NCI-H524 (cell line): Measurements from ENCODE around the gene ADRM1.

Source experiments
- DNase-seq, 2 experiments: peaks; one replicate each; lab custom pipeline; 2025; lab: John Stamatoyannopoulos, UW

The ADRM1 gene

DNA sequence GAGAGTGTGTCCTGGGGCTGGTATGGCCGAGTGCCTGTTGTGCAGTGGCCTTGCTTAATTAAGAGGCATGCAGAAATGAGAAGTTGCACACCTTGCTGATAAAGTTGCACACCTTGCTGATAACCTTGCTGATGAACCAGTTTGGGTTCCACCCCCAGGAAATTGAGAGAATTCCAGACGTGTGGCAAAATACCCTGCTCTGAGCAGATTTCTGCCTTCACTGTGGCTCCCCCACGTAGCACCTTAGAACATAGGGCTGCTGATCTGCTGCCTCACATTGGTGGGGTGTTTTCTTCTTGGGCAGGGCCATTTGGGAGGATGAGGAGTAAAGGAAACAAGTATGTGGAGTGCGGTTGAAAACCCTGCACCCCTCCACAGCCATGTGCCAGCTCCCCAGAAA, 22.5 kb upstream of the ADRM1 start:
- DNase-seq: no peak

DNA sequence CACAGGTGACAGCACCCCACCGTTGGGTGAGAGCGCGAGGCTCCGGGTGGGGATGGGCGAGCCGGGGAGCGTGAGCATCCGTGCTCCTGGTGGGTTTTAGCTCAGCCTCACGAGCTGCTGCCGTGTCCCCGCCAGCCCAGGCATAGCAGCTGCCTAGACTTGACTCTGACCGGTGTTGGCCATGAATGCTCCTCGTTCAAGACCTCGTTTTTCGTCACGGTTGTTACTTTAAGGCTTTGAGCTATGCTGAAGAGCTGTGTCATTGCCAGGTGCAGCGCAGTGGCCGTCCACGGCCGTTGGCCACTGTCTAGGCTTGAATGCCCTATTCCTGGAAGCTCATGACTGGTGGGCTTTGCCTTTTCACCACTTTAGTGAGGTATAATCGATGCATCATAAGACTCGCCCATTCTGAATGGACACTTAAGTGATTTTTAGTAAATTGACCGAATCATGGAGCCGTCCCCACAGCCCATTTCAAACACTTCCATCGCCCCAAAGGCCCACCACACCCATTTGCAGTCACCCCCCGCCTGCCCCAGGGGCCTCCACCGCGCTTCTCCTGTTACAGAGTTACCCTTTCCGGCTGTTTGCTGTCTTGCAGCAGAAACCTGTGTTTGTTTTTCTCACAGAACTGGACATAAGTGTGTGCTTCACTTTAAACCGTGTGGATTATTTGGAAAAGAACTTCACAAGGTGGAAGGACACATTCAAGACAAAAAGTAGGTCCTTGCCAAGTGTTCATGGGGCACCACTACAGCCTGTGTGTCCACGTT, 21.4 kb upstream of the ADRM1 start:
- DNase-seq: no peak

DNA sequence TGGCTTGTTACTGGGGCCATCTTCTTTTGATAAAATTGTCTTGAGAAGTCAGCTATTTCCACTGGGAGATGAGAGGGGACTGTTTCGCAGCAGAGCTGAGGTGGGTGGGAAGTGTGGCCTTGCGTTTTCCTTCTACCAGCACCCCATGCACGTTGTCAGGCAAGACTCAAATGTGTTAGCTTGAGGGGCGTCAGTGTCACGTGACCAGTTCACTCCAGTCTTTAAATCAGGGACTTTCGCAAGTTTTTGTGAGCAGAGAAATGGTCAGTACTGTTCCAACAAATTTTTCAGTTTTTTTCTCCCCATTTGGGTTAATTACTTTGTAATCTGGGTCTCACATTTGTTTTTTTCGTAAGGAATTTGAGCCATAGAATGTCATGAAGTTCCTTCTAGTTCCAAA, 20.7 kb upstream of the ADRM1 start:
- no peak for DNase-seq

DNA sequence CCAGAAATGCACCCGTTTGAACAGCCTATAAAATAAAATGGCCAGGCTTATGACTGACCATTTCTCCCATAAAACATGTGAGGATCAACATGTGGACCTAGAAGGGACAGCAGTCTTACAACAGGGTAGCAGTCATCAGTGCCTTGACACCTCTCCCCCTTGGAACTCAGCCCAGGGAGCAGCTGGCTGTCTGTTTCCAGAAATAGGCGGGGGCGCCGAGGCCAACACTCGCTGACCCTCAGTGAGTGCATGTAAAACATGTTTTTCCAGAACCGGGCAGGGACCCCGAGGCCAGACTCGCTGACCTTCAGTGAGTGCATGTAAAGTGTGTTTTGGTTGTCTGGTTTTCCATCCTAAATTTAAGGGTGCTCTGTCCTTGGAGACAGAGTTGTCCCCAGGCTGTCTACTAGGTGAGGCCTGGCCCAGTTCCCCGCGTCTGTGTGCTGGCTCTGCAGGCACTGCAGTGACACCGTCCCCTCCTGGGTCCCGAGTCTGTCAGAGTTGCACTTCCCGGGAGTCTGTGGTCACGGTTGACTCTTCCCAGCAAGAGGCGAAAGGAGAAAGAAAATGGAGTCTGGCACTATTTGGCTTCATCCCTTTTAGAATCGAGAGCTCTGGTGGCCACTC, 19.8 kb upstream of the ADRM1 start:
- DNase-seq: no peak

DNA sequence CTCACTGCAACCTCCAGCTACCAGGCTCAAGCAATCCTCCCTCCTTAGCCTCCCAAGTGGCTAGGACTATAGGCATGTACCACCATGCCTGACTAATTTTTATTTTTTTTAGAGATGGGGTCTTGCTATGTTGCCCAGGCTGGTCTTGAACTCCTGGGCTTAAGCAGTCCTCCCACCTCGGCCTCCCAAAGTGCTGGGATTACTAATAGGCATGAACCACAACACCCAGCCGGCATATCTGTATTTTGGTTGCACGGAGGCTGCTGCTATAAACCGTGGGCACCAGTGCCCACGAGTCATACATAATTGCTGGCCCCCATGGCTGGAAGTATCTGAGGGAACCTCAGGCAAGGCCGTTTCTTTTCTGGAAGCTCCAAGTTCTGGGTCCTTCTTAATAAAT, 18.3 kb upstream of the ADRM1 start:
- DNase-seq: no peak

DNA sequence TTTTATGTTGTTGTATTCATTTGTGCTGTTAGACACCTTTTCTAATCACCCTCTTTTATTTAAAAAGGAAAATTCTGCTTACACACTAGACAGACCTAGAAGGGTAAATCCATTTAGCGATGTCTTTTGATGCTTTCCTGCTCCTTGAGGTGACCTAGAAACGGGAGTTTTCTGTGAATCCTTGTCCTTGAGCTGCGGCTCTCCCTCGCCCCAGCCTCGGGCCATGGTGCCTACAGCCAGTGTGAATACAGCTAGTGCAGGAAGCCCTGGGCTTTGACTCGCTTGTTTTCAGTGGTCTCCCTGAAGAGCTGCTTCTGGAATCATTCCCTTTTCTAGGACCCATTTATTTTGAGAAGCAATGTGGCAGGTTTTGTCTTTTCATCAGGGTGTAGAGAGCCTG, 17.6 kb upstream of the ADRM1 start:
- no peak for DNase-seq

DNA sequence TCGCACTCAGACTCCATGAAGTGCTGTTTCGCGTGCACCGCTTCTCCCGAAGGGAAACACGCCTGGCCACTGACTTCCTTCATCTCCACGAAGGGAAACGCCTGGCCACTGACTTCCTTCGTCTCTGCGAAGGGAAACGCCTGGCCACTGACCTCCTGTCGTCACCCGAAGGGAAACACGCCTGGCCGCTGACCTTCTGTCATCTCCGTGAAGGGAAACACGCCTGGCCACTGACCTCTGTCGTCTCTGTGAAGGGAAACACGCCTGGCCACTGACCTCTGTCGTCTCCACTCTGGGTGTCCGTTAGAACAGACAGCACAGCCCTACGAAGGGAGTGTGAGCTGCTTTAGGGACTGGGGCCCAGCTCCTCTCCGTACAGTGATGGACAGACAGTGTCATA, 17.1 kb upstream of the ADRM1 start:
- no peak for DNase-seq

DNA sequence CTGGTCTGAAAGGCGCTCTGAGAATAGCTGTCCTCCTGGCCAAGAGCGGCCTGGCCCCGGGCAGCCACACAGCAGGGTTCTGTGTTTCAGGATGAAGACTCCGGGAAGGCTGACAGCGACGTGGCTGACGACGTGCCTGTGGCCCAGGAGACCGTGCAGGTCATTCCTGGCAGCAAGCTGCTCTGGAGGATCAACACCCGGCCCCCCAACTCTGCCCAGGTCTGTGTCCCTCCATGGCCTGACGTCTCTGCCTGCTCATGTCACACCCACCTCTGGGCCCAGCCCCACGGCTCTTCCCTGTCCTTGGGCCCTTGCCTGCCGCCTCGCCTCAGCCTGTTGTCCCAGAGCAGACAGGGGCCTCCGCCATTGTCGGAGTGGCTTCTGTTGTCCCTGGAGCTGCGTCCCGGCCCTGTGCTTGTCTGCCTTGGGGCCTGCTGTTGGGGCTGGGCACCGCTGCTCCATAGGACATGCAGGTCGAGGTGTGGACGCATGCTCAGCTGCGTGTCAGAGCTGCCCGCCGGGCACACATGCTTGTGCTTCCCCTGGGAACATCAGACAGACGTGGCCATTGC, 16.2 kb upstream of the ADRM1 start:
- DNase-seq: no peak

DNA sequence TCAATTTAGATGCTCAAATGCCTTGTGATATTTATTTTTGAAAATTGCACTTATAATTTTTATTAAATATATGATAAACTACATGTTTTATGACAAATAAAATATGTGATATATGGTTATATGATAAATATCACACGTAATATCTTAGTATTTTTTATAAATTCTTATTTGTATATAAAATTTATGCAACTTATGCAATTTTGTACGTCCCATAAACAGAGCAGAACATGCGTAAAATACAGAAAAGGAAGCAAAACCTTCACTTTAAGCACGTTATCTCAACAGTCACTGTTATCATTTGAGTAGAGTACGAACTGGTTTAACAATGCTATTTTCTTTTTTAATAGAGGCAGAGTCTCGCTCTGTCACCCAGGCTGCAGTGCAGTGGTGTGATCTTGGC, 15.7 kb upstream of the ADRM1 start:
- DNase-seq: no peak

DNA sequence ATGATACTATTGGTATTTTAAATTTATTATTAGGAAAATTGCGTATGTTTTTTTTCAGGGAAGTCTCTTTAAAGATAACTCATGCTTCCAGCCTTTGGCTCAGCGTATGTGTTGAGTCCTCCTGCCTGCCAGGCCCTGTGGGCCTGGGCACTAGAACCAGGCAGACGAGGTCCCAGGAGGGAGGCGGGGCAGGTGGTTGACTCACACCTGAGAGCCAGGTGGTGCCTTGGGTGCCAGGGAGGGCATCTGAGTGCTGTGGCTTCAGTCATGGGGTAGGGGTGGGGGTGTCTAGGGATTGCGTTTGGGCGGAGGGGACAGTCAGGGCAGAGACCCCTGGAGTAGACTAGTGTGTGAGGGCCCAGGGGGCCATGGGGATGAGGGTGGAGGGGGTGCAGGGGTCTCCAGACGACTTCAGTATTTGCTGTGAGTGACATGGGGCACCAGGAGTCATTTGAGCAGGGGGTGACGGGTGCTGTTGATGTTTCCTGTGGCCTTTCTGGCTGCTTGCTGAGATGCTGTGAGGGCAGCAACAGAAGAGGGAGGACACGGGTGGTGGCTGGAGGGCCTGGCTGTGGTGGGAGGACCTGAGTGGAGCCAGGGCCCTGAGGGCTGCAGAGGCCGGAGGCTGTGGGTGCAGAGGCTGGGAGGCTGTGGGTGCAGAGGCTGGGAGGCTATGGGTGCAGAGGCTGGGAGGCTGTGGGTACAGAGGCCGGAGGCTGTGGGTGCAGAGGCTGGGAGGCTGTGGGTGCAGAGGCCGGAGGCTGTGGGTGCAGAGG, 14.8 kb upstream of the ADRM1 start:
- DNase-seq: no peak

DNA sequence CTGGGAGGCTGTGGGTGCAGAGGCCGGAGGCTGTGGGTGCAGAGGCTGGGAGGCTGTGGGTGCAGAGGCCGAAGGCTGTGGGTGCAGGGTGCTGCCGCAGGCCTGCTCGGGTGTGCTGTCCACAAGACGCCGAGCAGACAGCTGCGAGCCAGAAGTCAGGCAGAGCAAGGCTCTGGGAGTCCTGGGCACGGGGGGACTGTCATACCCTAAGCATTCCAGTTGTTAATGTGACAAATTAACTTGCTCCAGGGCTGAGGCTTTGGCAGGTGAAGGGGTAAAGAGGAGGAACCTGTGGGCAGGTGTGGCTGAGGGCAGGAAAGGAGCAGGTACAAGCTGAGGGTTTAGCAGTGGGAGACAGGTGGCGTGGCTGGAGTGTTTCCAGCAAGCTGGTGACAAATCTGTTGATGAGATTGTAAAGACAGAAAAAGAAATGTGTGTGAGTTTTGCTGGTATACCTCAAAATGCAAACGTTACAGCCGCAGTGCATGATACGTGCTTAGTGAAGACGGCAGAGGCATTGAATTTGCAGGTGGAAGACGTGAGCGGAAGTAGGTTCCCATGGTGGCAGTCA, 14.2 kb upstream of the ADRM1 start:
- DNase-seq: no peak

DNA sequence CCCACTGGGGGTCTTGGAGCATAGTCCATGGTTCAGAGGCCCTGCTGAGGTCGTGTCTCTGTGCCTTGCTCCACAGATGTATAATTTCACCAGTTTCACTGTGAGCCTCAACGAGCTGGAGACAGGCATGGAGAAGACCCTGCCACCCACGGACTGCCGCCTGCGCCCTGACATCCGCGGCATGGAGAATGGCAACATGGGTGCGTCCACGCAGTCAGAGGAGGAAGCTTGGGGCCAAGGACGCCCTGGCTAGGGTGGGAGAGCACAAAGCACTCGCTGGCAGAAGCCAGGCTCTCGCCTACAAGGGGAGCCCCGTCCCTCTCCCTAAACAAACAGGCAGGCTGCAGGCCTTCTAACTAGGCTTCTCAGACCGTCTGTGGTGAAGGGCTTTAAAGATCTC, 13.7 kb upstream of the ADRM1 start:
- no peak for DNase-seq

DNA sequence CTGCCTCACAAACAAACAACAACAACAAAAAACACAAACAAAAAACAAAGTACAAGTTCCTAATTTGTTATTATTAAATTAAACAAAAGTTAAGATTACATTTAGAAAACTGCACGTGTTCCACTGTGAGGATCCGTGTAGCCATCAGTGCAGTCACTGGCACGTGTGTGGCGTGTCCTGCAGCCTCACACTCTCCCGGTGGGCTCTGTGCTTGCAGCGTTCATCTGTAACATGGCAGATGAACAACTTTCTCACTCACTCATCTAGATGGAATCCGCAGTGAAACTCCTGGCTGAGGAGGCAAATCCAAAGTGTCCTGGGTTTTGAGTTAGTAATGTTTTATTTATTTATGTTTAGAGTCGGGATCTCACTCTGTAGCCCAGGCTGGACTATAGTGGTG, 12.9 kb upstream of the ADRM1 start:
- DNase-seq: no peak

DNA sequence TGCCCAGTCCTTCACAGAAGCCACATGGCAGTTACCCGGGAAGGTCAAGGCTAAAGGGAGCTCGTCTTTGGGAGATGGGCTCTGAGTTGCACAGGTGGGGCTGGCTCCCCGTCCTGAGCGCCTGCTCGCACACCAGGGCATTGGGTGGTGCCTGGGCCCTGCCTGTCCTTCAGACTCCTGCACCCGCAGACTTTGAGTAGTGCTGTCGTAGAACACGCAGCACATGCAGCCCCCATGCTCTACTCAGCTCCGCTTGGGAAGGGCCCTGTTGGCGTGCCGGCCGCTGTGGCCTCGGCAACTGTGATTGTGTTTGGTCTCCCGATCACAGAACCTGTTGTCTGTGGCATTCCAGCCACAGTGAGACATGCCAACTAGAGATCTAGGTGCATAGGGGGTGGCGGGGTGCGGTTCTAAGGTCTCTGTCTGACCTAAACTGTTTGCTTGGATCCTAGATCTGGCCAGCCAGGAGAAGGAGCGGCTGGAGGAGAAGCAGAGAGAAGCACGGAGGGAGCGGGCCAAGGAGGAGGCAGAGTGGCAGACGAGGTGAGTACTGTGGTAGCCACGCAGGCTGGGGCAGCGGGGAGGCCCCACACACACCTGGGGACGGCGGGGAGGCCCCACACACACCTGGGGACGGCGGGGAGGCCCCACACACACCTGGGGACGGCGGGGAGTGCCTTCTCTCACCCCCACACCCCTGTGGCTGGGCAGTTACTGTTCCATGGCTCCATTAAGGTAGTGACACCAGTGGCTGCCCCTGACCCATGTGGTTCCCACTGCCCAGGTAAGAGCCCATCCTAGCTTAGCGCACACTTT, 11.3 kb upstream of the ADRM1 start:
- no peak for DNase-seq

DNA sequence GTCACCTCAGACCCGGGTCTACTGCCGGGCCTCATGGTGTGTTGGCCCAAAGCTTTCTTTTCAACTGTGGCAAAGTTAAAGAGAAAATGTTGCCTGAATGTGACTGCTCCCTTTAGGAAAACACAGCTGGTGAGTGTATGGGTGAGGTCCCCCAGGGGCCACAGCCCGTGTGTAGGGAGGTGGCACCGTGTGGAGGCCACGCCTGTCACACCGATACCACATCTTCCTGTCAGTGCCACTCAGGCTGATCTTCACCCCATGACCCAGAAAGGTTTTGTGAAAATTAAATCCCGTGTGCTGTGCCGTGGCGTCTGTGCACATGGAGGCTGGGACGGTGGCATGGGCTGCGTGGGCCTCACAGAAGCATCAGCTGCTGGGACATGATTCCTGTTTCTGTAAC, 10.7 kb upstream of the ADRM1 start:
- DNase-seq: no peak

DNA sequence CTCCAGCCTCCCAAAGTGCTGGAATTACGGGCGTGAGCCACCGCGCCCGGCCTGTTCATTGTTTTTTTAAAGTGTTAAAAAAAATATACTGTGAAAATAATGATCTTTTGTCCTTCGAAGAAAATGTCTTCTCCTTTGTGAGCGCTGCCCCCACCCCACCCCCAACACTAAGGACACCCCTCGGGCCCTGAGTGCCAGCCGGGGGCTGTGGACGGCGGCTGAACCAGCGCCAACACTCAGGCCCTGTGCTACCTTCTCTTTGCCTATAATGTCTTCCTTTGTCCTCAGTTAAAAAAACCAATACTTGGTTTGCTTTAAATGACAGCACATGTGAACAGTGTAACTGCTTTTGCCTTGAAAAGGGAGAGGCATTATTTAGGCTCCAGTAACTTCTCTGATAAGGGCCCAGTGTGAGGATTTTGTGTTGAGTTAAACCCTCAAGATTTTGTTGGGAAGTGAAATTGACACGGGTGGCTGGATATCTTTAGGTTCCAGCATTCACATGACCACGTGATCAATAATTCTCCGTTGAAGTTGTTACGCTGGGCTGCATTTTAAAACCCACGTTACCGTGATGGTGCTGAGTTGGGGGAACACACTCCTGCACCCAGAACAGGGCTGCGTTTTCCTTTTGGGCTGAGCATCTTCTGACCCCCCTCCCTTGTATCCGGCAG, 9.5 kb upstream of the ADRM1 start:
- DNase-seq: no peak

DNA sequence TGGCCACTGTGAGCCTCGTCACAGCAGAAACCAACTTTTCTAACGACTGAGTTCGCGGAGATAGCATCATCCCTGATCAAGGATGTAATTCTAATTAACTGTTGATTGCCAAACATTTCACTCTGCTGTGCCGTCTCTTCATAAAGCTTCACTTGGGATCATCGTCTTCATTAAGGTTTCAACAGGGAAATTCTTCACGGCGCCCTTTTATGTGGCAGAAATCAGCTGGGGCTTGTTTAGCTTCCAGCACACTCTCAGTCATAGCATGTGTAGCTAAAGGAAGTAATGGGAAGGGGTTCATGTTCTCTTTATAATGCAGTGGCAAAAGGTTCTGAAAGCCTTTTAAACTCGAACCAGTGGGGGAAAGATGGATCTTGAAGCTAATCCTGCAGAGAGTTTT, 8.9 kb upstream of the ADRM1 start:
- DNase-seq: no peak

DNA sequence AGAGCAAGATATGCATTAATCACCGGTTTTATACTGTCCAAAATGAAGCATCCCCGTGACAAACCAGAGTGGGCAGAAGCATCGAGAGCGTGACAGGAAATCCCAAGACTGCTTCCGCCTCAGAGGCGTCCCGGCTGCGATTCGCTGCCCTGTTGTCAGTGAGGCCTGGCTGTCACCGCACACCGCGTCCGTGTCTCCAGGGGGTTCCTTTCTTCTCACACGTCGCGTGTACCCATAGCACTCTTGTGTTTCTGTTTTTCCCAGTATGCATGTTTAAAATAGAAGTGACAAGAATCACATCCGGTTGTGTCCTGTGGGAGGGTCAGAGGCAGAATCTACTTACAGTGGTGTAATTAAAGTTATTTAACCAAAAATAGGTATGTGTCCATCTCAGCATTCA, 8.3 kb upstream of the ADRM1 start:
- no peak for DNase-seq

DNA sequence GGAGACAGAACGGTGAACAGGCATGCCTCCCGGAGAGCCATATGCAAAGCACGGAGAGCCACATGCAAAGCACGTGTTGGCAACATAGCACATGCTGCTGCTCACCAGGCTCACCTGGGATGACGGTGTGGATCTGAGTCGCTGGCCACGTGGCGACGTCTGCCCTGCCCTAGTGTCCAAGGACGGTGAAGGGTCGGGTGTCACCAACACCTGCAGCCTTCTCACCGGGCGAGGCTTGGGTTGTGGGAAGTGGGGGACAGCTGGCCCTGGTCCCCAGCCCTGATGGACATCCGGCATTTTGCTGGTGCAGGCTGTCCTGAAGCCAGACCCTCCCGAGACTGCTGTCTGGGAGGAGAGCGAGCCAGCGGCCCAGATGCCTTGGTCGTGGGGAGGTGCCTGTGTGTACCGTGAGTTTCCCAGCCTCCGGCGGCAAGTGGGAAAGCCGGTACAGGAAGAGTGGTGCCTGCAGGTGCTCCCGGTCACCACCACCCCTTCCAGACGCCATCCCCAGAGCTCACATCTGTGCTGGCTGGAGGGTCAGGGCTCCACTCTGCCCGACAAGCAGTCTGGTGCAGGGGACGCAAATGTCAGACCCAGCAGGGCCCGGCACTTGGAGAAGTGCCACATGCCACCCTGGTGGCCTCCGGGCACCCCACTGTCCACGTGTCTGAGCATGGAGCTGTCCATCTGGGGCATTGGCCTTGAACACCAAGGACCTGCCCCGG, 5.9 kb upstream of the ADRM1 start:
- DNase-seq: no peak

DNA sequence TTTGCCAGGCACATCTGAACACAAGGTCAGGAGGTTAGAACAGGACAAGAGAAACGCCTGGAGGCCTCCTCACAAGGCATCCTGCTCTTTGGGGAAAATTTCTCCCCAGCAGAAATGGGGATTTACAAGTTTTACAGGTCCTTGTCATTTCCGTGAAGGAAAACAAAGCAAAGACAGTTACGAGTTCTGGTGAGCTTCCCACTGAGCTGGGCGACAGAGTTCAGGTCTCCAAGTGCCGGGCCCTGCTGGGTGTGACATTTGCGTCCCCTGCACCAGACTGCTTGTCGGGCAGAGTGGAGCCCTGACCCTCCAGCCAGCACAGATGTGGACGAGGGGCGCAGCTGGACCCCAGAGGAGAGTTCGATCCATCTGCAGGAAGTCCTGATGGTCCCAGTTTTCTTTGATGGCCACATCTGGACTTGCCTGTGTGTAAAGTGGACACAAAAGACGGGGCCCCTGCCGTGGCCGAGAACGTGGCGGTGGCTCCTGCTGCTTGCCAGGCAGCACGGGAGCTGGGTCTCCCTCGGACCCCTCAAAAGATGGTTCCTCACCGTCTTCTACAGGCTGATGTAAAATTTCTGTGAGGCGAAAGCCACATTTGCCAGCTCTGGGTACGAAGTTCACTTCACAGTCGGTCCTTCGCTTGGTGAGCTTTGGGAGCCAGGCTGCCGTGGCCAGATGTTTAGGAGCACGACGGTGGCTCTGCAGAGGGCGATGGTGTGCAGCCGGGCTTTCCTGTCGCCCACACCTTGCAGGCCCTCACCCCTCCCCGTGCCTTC, 5.2 kb upstream of the ADRM1 start:
- DNase-seq: peak in 1 of 2 experiments; percentile 25
